ENCODE results near the gene ARCN1.

Gene ARCN1

DNA sequence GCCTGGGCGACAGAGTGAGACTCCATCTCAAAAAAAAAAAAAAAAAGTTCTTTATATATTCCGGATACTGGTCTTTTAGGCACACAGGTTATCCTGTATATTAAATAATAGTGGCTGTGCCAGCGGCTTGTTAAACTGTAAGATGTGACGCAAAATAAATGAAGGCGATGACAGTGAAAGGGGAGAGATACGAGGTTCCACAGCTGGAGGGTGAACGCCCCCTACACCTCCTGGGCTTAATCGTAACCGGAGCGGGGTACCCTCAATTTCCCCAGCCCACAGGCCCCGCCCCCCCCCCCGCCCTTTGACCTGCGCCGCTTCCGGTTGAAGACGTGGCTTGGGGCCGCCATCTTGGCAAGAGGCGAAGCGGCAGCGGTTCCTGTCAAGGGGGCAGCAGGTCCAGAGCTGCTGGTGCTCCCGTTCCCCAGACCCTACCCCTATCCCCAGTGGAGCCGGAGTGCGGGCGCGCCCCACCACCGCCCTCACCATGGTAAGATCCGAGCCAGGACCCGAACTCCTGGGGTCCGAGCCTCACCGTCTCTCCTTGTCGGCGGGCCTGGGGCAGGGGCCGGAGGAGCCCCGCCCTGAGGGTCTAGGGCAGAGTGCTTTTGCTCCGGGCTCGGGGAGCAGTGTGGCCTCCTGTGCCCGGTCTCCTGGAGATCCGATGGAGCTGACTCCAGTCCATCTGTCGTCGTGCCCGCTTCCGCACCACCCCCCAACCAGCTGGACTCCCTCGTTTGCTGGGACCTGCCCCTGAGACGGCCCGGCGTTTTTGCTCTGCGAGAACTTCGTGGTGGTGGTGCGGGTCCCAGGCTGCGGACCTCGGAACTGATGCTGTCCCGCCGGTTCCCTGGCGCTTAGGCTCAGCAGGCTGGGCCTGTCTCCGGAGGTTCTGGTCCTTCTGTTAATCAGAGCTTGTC is at the start of gene ARCN1:
Gene ARCN1, plus strand, starts transcription at position 349 of the 920 bp plus-strand sequence. Its CDS starts 139 bp downstream, at position 488.
- peak; percentile 73 for DNase-seq

GRCh38 chr11:118522571-118523072 is 49.6 kb upstream of the ARCN1 start:
- DNase-seq = no peak

DNA sequence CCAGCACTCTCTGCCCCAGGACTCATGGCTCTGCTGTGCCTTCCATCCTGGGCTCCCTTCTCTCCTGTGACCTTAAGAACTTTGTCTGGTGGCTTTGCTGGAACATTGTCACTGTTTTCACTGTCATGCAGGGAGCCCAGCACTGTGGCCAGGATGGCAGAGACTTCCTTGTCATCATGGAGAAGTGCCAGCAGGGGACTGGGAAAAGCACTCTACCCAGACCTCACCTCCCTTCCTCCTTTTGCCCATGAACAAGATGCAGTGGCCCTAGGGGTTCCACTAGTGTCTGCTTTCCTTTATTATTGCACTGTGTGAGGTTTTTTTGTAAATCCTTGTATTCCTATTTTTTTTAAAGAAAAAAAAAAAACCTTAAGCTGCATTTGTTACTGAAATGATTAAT is 47.9 kb upstream of the ARCN1 start:
- no peak for DNase-seq

DNA sequence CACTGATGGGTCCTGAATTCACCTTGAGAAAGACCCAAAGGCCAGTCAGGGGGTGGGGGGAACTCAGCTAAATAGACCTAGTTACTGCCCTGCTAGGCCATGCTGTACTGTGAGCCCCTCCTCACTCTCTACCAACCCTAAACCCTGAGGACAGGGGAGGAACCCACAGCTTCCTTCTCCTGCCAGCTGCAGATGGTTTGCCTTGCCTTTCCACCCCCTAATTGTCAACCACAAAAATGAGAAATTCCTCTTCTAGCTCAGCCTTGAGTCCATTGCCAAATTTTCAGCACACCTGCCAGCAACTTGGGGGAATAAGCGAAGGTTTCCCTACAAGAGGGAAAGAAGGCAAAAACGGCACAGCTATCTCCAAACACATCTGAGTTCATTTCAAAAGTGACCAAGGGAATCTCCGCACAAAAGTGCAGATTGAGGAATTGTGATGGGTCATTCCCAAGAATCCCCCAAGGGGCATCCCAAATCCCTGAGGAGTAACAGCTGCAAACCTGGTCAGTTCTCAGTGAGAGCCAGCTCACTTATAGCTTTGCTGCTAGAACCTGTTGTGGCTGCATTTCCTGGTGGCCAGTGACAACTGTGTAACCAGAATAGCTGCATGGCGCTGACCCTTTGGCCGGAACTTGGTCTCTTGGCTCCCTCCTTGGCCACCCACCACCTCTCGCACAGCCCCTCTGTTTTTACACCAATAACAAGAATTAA is 47.3 kb upstream of the ARCN1 start:
- DNase-seq = no peak

GRCh38 chr11:118526688-118527087 is 45.5 kb upstream of the ARCN1 start:
- DNase-seq = no peak

- no peak for DNase-seq
Measured at GRCh38 chr11:118527109-118527508, 45.1 kb upstream of the ARCN1 start, which contains the start of gene TTC36. TSS of gene TTC36 (plus strand) at chr11:118527474. CDS start at chr11:118527495, 21 bp downstream.

- DNase-seq = no peak
Measured at GRCh38 chr11:118528511-118528910, 43.7 kb upstream of the ARCN1 start.

GRCh38 chr11:118529584-118530175 is 42.5 kb upstream of the ARCN1 start:
- no peak for DNase-seq

DNA sequence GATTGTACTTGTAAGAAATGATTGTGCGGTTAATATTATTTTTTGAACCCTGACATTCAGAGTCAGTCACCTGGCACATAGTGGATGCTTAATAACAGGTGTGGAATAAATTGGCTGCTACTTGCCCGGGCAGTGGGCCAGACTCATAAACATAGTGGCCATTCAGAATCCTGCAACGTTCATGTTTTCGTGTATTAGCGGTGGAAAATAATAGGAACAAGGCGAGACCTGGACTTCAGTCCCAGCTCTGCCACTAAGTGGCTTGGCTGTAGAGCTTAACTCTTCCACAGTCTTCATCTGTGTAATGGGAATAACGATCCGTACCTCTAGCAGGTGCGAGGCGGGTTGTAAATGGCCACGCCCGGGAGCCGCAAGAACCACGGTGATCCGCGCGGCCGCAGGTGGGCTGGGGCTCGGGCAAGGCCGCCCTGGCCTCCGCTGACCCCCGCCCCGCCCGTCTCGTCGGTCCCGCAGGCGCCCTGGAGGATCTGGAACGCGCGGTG is 42.0 kb upstream of the ARCN1 start:
- no peak for DNase-seq

DNA sequence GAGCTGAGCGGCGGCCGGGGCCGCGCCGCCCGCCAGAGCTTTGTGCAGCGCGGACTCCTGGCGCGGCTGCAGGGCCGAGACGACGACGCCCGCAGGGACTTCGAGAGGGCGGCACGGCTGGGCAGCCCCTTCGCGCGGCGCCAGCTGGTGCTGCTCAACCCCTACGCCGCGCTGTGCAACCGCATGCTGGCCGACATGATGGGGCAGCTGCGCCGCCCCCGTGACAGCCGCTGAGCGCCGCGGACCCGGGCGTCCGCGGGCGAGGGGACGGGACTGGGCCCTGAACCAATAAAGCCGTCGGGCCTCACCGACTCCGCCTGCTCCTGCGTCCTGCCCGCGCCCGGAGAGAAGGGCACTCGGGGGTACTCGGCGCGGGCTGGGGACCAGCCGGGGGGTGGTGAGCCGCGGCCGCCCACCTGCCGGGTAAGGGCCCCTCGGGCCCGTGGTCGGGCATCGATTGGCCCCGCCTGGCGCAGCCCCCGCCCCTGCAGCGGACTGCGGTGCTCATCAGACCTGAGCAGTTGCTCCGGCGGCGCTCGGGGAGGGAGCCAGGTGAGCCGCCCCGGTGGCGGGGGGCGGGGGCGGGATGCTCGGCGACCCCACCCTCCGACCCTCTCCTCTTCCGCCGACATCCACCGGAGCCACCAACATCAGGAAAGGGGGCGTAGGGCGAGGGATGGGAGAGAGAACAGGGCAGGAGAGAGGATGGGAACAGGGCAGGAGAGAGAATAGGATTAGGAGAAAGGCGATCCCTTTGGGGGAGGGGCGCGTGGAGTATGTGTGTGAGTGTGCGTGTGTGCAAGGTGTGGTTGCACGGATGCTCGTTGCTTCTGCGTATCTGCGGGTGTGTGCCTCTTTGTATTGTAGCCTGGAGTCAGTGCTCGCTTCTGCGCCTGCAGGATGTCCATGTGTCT is 41.3 kb upstream of the ARCN1 start, which contains the start of gene TMEM25:
Gene TMEM25, plus strand, starts transcription at position 510 of the 914 bp plus-strand sequence. CDS start 610 bp downstream, outside the sequence.
- DNase-seq = peak; percentile 66

DNA sequence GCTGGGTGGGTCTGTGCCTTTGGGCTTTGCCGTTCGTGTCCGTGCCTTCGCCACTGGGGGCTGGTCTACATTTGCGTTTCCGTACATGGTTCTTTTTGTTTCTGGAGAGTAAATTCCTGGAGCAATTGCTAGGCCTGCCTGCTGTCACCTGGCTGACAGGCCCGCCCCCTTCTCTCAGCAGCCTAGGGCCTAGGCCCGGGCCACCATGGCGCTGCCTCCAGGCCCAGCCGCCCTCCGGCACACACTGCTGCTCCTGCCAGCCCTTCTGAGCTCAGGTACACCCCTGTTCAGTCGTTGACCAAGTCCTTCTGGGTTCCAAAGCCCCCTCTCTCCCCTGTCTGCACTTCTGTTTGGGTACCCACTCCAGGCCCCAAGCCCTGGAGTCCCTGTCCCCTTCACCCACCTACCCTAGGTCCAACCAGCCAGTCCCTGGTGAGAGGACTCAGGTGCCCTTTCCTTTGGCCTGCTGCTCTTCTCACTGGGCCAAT is 40.6 kb upstream of the ARCN1 start:
- DNase-seq = no peak

DNA sequence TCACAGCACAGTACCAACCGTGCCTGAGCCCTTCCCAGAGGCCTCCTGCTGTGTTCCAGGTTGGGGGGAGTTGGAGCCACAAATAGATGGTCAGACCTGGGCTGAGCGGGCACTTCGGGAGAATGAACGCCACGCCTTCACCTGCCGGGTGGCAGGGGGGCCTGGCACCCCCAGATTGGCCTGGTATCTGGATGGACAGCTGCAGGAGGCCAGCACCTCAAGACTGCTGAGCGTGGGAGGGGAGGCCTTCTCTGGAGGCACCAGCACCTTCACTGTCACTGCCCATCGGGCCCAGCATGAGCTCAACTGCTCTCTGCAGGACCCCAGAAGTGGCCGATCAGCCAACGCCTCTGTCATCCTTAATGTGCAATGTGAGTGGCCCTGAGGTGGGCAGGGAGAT is 40.1 kb upstream of the ARCN1 start:
- DNase-seq = no peak

GRCh38 chr11:118532852-118533768 is 39.1 kb upstream of the ARCN1 start:
- DNase-seq = no peak

DNA sequence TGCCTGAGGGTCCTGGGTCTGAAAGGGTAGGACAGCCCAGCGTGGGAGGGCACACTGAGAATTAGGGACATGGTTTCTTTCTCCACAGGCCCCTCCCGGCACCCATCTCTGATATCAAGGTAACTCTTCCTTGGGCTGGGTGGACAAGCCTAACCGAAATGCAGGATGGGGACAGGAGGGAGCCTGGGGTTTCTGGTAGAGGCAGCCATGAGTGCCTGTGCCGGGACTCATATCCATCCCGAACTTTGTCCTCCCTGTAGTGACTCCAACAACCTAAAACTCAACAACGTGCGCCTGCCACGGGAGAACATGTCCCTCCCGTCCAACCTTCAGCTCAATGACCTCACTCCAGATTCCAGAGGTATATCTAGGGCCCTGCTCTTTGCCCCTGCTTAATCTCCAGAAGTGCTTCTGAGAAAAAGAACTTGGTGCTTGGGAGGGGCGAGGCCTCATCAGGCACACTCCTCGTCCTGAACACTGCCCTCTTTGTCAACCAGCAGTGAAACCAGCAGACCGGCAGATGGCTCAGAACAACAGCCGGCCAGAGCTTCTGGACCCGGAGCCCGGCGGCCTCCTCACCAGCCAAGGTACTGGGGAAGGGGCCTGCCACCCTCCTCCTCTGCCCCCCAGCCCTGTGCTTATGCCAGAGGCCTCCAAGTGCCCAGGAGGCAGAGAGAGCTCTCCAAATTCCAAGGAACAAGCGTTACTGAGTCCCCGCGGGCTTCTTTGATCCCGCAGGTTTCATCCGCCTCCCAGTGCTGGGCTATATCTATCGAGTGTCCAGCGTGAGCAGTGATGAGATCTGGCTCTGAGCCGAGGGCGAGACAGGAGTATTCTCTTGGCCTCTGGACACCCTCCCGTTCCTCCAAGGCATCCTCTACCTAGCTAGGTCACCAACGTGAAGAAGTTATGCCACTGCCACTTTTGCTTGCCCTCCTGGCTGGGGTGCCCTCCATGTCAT is 38.2 kb upstream of the ARCN1 start:
- DNase-seq = no peak

GRCh38 chr11:118535261-118535660 is 36.9 kb upstream of the ARCN1 start:
- no peak for DNase-seq

DNA sequence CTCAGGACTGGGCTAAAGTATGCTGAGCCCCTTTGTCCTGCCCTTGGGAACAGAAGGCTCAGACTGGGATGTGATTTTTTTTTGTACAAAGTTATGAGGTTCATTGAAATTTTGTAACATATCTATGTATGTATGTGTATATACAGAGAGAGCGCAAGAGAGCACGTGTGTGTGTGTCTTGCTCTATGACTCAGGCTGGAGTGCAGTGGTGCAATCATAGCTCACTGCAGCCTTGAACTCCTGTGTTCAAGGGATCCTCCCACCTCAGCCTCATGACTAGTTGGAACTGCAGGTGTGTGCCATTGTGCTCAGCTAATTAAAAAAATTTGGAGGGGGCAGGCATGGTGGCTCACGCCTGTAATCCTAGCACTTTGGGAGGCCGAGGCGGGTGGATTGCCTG is 35.5 kb upstream of the ARCN1 start:
- DNase-seq = no peak

- DNase-seq = no peak
Measured at GRCh38 chr11:118537409-118537980, 34.7 kb upstream of the ARCN1 start.

- no peak for DNase-seq
Measured at GRCh38 chr11:118544010-118544646, 28.1 kb upstream of the ARCN1 start.

All from activated gamma-delta T cell treated with Interleukin-2 at 50 U/mL for 16 hours (primary cell).